HG03460 (cell line): ENCODE measurements around the gene MFGE8.

Source experiments
- ATAC-seq: cut with Tn5 transposase; IDR thresholded peaks from one replicate; pipeline ENCODE4 v1.9.1; 2021; ENCODE audit not compliant: unreplicated experiment

MFGE8 gene

GRCh38 chr15:88874684-88875083, 38.5 kb downstream of the MFGE8 start:
- no peak for ATAC-seq

DNA sequence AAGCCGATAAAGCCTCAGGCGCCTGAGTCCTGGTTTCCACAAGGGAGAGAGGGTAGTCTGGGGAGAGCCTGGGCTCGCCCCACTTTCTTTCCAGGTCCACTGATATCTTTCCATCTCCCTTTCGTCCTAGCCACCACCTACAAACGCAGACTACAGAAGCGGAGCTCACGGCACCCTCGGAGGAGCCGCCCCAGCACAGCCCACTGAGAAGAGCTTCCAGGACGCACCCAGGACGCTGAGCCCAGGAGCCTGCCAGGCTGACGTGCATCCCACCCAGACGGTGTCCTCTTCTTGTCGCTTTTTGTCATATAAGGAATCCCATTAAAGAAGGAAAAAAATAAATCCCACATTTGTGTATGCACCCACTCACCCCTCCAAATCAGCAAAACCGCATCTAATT, 38.9 kb downstream of the MFGE8 start:
- no peak for ATAC-seq

- no peak for ATAC-seq
Measured at GRCh38 chr15:88873786-88874185, 39.4 kb downstream of the MFGE8 start.

DNA sequence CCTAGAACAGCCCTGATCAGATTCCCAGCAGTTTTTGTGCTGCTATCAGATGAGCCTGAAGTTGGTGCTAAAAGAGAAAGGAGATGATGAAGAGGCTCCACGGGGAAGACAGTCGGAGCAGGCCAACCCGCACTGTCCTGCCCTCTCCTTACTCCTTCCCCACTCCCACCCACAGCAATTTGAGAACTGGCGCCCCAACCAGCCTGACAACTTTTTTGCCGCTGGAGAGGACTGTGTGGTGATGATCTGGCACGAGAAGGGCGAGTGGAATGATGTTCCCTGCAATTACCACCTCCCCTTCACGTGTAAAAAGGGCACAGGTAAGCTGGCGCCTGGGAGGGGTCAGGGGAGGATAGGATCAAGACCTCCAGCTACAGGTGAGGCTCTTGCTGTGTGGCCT, 40.5 kb downstream of the MFGE8 start:
- ATAC-seq = no peak

GRCh38 chr15:88872106-88872505, 41.1 kb downstream of the MFGE8 start:
- no peak for ATAC-seq

- no peak for ATAC-seq
Measured at GRCh38 chr15:88871313-88871712, 41.9 kb downstream of the MFGE8 start.

- no peak for ATAC-seq
Measured at GRCh38 chr15:88866295-88866881, 46.8 kb downstream of the MFGE8 start.

GRCh38 chr15:88865498-88866099, 47.6 kb downstream of the MFGE8 start:
- no peak for ATAC-seq

GRCh38 chr15:88864861-88865497, 48.2 kb downstream of the MFGE8 start:
- no peak for ATAC-seq

DNA sequence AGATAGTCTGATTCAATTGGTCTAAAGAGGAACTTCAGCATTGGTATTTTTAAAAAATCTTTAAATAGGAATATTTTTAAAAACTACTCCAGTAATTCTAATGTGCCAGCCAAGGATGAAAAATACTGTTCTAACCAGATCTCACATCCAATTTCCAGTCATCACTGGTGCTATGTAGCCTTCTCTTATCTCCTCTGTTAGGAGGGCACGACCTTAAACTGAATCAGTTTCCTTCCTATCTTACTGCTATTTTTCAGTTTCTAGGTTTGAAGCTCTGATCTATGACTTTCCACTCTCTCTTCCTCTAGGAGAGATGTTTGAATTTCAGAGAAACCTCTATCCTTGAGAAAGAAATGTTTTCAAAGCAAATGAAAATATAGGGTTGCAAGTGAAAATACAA, 49.8 kb downstream of the MFGE8 start:
- ATAC-seq = no peak

DNA sequence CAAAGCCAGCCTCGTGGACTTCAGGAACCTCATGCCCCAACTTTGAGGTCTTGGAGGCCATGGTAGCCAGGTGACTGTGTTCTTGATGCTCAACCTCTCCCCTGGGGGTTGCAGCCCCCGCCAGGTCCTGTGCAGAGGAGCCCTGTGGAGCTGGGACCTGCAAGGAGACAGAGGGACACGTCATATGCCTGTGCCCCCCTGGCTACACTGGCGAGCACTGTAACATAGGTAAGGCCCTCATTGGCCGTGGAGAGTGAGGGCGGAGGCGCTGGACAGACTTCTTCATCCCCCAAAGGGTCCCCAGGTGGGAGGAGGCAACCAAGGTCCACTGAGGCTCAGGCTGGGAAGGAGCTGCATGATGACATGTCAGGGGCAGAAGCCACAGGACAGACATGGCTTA, 53.0 kb downstream of the MFGE8 start:
- no peak for ATAC-seq

GRCh38 chr15:88859550-88859949, 53.6 kb downstream of the MFGE8 start:
- no peak for ATAC-seq

DNA sequence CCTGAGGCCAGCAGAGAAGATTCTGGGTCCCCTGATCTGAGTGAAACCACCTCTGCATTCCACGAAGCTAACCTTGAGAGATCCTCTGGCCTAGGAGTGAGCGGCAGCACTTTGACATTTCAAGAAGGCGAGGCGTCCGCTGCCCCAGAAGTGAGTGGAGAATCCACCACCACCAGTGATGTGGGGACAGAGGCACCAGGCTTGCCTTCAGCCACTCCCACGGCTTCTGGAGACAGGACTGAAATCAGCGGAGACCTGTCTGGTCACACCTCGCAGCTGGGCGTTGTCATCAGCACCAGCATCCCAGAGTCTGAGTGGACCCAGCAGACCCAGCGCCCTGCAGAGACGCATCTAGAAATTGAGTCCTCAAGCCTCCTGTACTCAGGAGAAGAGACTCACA, 54.2 kb downstream of the MFGE8 start:
- ATAC-seq = no peak

DNA sequence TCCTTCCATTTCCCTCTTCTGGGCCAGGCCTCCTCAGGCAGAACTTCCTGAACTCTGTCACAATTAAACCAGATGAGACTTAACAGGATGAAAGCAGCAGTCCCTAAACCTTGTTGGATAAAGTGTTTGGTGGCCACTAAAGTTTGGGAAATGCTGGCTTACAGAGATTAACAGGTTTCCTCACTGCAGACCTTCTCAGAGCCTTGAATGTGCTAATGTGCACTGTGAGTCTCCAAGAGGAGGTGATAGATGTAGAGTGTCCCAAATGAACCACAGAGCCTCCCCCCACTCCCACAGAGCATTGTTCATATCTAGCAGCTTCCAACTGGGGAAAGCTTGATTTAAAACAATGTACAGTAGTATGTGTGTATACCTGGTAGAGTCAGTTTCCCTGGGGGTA, 60.7 kb downstream of the MFGE8 start:
- no peak for ATAC-seq

DNA sequence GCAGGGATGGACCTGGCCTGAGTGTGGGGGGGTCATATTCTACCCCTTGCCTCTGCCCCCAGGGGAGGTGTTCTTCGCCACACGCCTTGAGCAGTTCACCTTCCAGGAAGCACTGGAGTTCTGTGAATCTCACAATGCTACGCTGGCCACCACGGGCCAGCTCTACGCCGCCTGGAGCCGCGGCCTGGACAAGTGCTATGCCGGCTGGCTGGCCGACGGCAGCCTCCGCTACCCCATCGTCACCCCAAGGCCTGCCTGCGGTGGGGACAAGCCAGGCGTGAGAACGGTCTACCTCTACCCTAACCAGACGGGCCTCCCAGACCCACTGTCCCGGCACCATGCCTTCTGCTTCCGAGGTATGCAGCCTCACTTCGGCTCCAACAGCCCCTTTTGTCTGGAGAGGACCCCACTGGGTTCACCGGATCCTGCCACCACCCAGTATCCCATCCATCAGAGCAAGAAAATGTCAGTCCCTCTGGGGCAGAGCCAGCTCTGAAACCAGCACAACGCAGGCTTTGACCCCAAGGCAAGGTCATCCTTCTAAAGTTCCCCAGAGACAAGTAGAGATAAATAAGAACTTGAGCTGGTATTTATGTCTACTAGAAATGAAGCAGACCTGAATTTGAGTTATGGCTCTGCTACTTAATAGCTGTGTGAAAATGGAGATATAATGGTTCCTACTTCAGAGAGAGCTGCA, 63.7 kb downstream of the MFGE8 start:
- ATAC-seq = no peak
